Gastrocnemius medialis (tissue), 4 donors: Measurements from ENCODE around the gene GALNTL6. TPM values are rescaled to one million over a fixed set of nuclear protein-coding genes. Genes with fewer than 3 reads are reported as not detected.

ENCODE experiments used
- ATAC-seq, 2 donors: fragments of 150-250 bp; one replicate each; pipeline ENCODE4 v1.9.1; 2016
- DNase-seq, 2 donors: peaks; one replicate each; pipeline ENCODE4 v3.0.0-alpha.2; 2019
- H3K27ac ChIP-seq, 4 donors: fragments of 200-600 bp; sonication (generic); 1 replicate in 1 of 4; 2 replicates in 3 of 4; pipeline ENCODE4 v1.5.1; 2016 to 2018; ENCODE audit warnings: mild to moderate bottlenecking in 2 of 4, moderate library complexity in 1 of 4
- H3K27me3 ChIP-seq, 3 donors: fragments of 200-600 bp; sonication (generic) in 2 of 3; 1 replicate in 1 of 3; 2 replicates in 2 of 3; pipeline versions ENCODE4 v1.5.1 to v1.6.0; 2016 to 2019; ENCODE audit warnings: mild to moderate bottlenecking in 1 of 3, moderate library complexity in 1 of 3
- H3K36me3 ChIP-seq, 2 donors: fragments of 200-600 bp; sonication (generic) in 1 of 2; one replicate each; pipeline ENCODE4 v1.5.1; 2017 to 2018
- H3K4me1 ChIP-seq, 2 donors: fragments of 200-600 bp; sonication (generic) in 1 of 2; one replicate each; pipeline ENCODE4 v1.5.1; 2016 to 2017; ENCODE audit warnings: mild to moderate bottlenecking in 2 of 2
- H3K4me3 ChIP-seq, 4 donors: fragments of 200-600 bp; sonication (generic) in 3 of 4; 1 replicate in 1 of 4; 2 replicates in 3 of 4; pipeline ENCODE4 v1.5.1; 2016 to 2019; ENCODE audit warnings: mild to moderate bottlenecking in 2 of 4
- H3K9me3 ChIP-seq, 3 donors: fragments of 200-600 bp; sonication (generic) in 2 of 3; 1 replicate in 1 of 3; 2 replicates in 2 of 3; pipeline ENCODE4 v1.5.1; 2016 to 2019
- CTCF ChIP-seq, 5 experiments: fragments of 450-650 bp in 3 of 5; fragments of 200-600 bp in 2 of 5; sonication (generic) in 2 of 5; IDR thresholded peaks in 4 of 5; conservative IDR thresholded peaks in 1 of 5; 1 replicate in 4 of 5; 2 replicates in 1 of 5; pipeline ENCODE4 v1.5.1; 2016 to 2019; ENCODE audit warnings: antibody characterized with exemption in 5 of 5, mild to moderate bottlenecking in 3 of 5, moderate library complexity in 3 of 5
- POLR2A ChIP-seq, 2 donors: fragments of 450-650 bp; IDR thresholded peaks; one replicate each; pipeline ENCODE4 v1.6.1; 2017; ENCODE audit warnings: antibody characterized with exemption in 2 of 2, mild to moderate bottlenecking in 2 of 2, moderate library complexity in 2 of 2
- in situ Hi-C, 4 donors: fragments of 200-750 bp; cut with MboI; loops; one replicate each; pipeline versions ENCODE4 v1.15.0 to v1.8.0; 2017; ENCODE audit warnings: low sequenced_read_pairs in 4 of 4
- intact Hi-C: fragments of 100-400 bp; cut with DNase I; formaldehyde crosslinking; loops from one replicate; pipeline ENCODE4 v1.15.1; 2023; ENCODE audit warnings: low total_unique reads
- total RNA-seq, 4 donors: library from RNA; depleted of rRNA; stranded (reverse); fragments of >200 nt; gene quantifications; one replicate each; pipeline versions ENCODE4 v1.1.0 to v1.2.3, GENCODE V29; 2016

GALNTL6 gene
- total RNA-seq, 4 donors from 2014 or later, result not detected

GRCh38 chr4:172758586-172759340 lies 945.6 kb downstream of the GALNTL6 start:
- intact Hi-C loops, result no loop called here
- H3K4me1 ChIP-seq, result no peaks in the 10 kb centered on the region
- H3K4me3 ChIP-seq, result no peak overlapping the region
- H3K27ac ChIP-seq, result no peak overlapping the region
- H3K9me3 ChIP-seq, result no peaks in the 10 kb centered on the region
- H3K36me3 ChIP-seq, result no peaks in the 10 kb centered on the region
- no peak for TF ChIP-seq POLR2A (IDR thresholded peaks at IDR 0.05)
- TF ChIP-seq CTCF (IDR thresholded peaks at IDR 0.05 in 4 of 5, conservative IDR thresholded peaks at IDR 0.05 in 1 of 5), result no peak
- no peaks in the 10 kb centered on the region for H3K27me3 ChIP-seq
- DNase-seq (no peak), ATAC-seq (no peak)
- in situ Hi-C loops, result no loop called here

GRCh38 chr4:172760512-172760911 lies 947.3 kb downstream of the GALNTL6 start:
- ATAC-seq, result no peak
- TF ChIP-seq POLR2A (IDR thresholded peaks at IDR 0.05) (no peak), CTCF (IDR thresholded peaks at IDR 0.05 in 4 of 5, conservative IDR thresholded peaks at IDR 0.05 in 1 of 5) (no peak)

GRCh38 chr4:172762895-172763294 lies 949.7 kb downstream of the GALNTL6 start:
- in situ Hi-C loops, result no loop called here
- no peaks in the 10 kb centered on the region for H3K27me3 ChIP-seq
- H3K4me1 ChIP-seq, result no peaks in the 10 kb centered on the region
- intact Hi-C loops, result no loop called here
- H3K4me3 ChIP-seq, result no peak overlapping the region
- H3K36me3 ChIP-seq, result no peaks in the 10 kb centered on the region
- ATAC-seq (no peak), DNase-seq (no peak)
- H3K27ac ChIP-seq, result no peak overlapping the region
- H3K9me3 ChIP-seq, result no peaks in the 10 kb centered on the region
- no peak for TF ChIP-seq CTCF (IDR thresholded peaks at IDR 0.05 in 4 of 5, conservative IDR thresholded peaks at IDR 0.05 in 1 of 5)

More at GRCh38 chr4:172760512-172760911, 947.3 kb downstream of the GALNTL6 start:
- intact Hi-C loops (no loop called here), in situ Hi-C loops (no loop called here)
- Histone ChIP-seq H3K4me3 (no peak overlapping the region), H3K9me3 (no peaks in the 10 kb centered on the region), H3K27ac (no peak overlapping the region), H3K27me3 (no peaks in the 10 kb centered on the region), H3K4me1 (no peaks in the 10 kb centered on the region), H3K36me3 (no peaks in the 10 kb centered on the region)
- no peak for DNase-seq

GRCh38 chr4:172770787-172771186 lies 957.6 kb downstream of the GALNTL6 start:
- H3K4me1 ChIP-seq, result no peaks in the 10 kb centered on the region
- H3K27ac ChIP-seq, result no peak overlapping the region
- H3K27me3 ChIP-seq, result no peaks in the 10 kb centered on the region
- H3K4me3 ChIP-seq, result no peak overlapping the region
- no peak for ATAC-seq
- in situ Hi-C loops, result no loop called here
- DNase-seq, result no peak
- TF ChIP-seq CTCF (IDR thresholded peaks at IDR 0.05 in 4 of 5, conservative IDR thresholded peaks at IDR 0.05 in 1 of 5) (no peak), POLR2A (IDR thresholded peaks at IDR 0.05) (no peak)
- intact Hi-C loops, result no loop called here
- H3K36me3 ChIP-seq, result no peaks in the 10 kb centered on the region
- H3K9me3 ChIP-seq, result no peaks in the 10 kb centered on the region

- in situ Hi-C loops (no loop called here), intact Hi-C loops (no loop called here)
- Histone ChIP-seq H3K9me3 (no peaks in the 10 kb centered on the region), H3K27ac (no peak overlapping the region), H3K4me3 (no peak overlapping the region), H3K4me1 (no peaks in the 10 kb centered on the region), H3K27me3 (no peaks in the 10 kb centered on the region), H3K36me3 (no peaks in the 10 kb centered on the region)
- TF ChIP-seq CTCF (IDR thresholded peaks at IDR 0.05 in 4 of 5, conservative IDR thresholded peaks at IDR 0.05 in 1 of 5), result no peak
- ATAC-seq (no peak), DNase-seq (no peak)
These were observed 959.6 kb downstream of the GALNTL6 start for GRCh38 chr4:172772781-172773180.
